ENCODE results near the gene TMEM263.
"Not testable (repeated sequence)": the region's sequence is repeated elsewhere in the genome, so short reads cannot be mapped to it uniquely, and the experiment has no call there.

Gene TMEM263

GRCh38 chr12:106987846-106988245 is 32.1 kb downstream of the TMEM263 start:
- DNase-seq = no peak

GRCh38 chr12:106994579-106995220 is 39.0 kb downstream of the TMEM263 start:
- no peak for DNase-seq

GRCh38 chr12:106996102-106996501 is 40.4 kb downstream of the TMEM263 start:
- DNase-seq = not testable (repeated sequence)

- DNase-seq = no peak
Measured at GRCh38 chr12:106997916-106998315, 42.2 kb downstream of the TMEM263 start.

GRCh38 chr12:106999446-106999845 is 43.7 kb downstream of the TMEM263 start:
- DNase-seq = no peak

- not testable (repeated sequence) for DNase-seq
Measured at GRCh38 chr12:107002665-107003064, 47.0 kb downstream of the TMEM263 start.

GRCh38 chr12:107007411-107007810 is 51.7 kb downstream of the TMEM263 start:
- no peak for DNase-seq

GRCh38 chr12:107011519-107011918 is 55.8 kb downstream of the TMEM263 start:
- no peak for DNase-seq

GRCh38 chr12:107012736-107013425 is 57.2 kb downstream of the TMEM263 start:
- DNase-seq = no peak

GRCh38 chr12:107014055-107014454 is 58.3 kb downstream of the TMEM263 start:
- peak in 1 of 2 experiments; percentile 5 for DNase-seq

- no peak for DNase-seq
Measured at GRCh38 chr12:107017042-107017441, 61.3 kb downstream of the TMEM263 start.

GRCh38 chr12:107019546-107019945 is 63.8 kb downstream of the TMEM263 start:
- DNase-seq = no peak
